ENCODE results near the gene C11orf24.

C11orf24 gene

DNA sequence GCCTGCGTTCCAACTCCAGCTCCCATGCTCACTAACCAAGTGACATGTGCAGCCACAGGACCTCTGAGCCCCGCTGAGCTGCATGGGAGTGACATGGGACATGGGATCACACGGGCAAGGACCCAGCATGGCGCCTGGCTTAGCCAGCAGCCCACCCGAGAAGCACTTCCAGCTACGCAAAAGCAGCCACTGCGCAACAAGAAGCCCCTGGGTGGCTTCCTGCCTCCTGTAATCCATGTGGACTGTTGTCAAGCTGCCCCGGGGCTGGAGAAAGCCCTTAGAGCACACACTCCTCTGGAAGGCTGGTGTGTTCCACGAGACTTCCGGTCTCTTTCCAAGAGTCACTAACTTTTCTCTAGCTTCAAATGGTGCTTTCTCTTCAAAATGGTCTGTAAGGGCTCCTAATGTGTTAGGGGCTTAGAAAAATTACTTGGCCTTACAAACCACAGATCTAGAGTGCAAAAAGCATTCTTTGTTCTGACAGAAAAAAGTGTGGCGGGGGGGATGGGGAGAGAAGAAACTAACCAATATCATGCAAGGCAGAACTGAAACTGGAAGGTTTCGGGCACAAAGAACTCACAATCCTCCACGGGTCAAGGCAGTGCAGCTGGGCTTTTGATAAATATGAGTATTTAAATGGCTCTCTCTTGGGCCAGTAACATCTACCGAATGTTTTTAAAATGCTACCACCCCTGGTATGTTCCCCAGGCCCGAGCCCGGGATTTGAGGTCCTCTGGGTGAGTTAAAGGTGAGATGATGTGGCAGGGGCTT is 5.5 kb downstream of the C11orf24 start:
- Histone ChIP-seq H3K9ac (ENCODE audit: low read length) (peak overlapping the region; percentile 49), H3K79me2 (ENCODE audit: low read length) (peaks cover 57% of the 10 kb centered on the region), H3K9me2 (replicated peaks; ENCODE audit: insufficient read depth, low read length) (no peaks in the 10 kb centered on the region), H3K27me3 (replicated peaks; ENCODE audit: insufficient read depth, low read length) (no peaks in the 10 kb centered on the region), H2AFZ (ENCODE audit: low read length) (peak overlapping the region; percentile 53), H3K4me1 (ENCODE audit: low read length) (peaks cover 46% of the 10 kb centered on the region), H3K36me3 (replicated peaks; ENCODE audit: insufficient read depth, low read length) (no peaks in the 10 kb centered on the region; the same call in 1 of the 2 replicates), H3F3A (ENCODE audit: insufficient read depth, low read length) (peaks cover 23% of the 10 kb centered on the region), H3K4me3 (ENCODE audit: low read length) (peak overlapping the region; percentile 42), H4K20me1 (ENCODE audit: insufficient read depth, low read length) (no peaks in the 10 kb centered on the region), H3K4me2 (ENCODE audit: low read depth, low read length) (peak overlapping the region; percentile 87), H3K9me3 (replicated peaks; ENCODE audit: insufficient read depth, low read length) (no peaks in the 10 kb centered on the region), H3K27ac (ENCODE audit: low read length) (peak overlapping the region; percentile 95)
- TF ChIP-seq EZH2phosphoT487 (IDR thresholded peaks at IDR 0.05; ENCODE audit: low read length), result no peak
- peak; percentile 94 for DNase-seq

DNA sequence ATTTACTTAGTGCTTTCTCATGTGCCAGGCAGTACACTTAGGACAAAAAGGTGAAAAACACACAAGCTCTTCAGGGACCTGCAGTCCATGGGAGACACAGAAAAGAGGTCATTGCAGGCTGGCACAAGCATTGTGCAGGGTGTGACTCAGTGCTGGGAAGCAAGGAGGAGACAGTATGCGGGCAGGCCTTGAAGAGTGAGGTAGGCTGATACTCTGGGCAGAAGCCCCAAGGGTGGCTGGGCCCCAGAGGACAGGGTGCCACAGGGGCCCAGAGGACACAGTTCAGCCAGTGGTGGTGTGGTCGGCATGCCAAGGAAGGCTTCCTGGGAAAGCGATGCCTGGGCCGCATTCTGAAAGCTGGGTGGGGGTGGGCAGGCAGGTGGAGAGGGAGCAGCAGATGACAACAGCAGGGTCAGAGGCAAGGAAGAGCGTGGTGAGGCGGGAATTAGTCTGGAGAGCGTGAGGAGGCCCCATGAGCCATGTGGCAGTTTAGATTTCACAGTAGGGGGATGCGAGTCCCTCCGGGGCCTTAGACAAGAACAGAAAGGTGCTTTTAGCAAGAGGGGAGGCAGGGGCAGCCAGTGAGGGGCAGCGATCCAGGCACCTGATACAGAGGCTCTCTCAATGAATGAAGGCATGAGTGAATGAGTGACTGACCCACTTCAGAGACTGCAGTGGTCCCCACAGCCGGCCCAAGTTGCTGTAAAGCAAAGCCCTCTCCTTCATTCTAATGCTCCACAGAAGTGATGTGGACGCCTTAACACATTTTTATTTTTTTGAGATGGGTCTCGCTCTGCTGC is 6.8 kb downstream of the C11orf24 start:
- H3K4me2 ChIP-seq (ENCODE audit: low read depth, low read length), result peak overlapping the region; percentile 87; the same call in 1 of the 2 replicates
- H3K4me3 ChIP-seq (ENCODE audit: low read length), result no peak overlapping the region
- H3K4me1 ChIP-seq (ENCODE audit: low read length), result peaks cover 39% of the 10 kb centered on the region
- no peaks in the 10 kb centered on the region for H4K20me1 ChIP-seq (ENCODE audit: insufficient read depth, low read length)
- no peak overlapping the region for H3K9ac ChIP-seq (ENCODE audit: low read length)
- no peak for DNase-seq
- H3K79me2 ChIP-seq (ENCODE audit: low read length), result peaks cover 43% of the 10 kb centered on the region
- H2AFZ ChIP-seq (ENCODE audit: low read length), result no peak overlapping the region
- no peaks in the 10 kb centered on the region for H3K9me3 ChIP-seq (replicated peaks; ENCODE audit: insufficient read depth, low read length)
- no peaks in the 10 kb centered on the region; the same call in 1 of the 2 replicates for H3K36me3 ChIP-seq (replicated peaks; ENCODE audit: insufficient read depth, low read length)
- H3K9me2 ChIP-seq (replicated peaks; ENCODE audit: insufficient read depth, low read length), result no peaks in the 10 kb centered on the region
- peaks cover 23% of the 10 kb centered on the region for H3F3A ChIP-seq (ENCODE audit: insufficient read depth, low read length)
- peak overlapping the region; percentile 95; the same call in 1 of the 2 replicates for H3K27ac ChIP-seq (ENCODE audit: low read length)
- no peaks in the 10 kb centered on the region for H3K27me3 ChIP-seq (replicated peaks; ENCODE audit: insufficient read depth, low read length)
- no peak for TF ChIP-seq CTCF (IDR thresholded peaks at IDR 0.05; ENCODE audit: low read length)
- TF ChIP-seq EZH2phosphoT487 (IDR thresholded peaks at IDR 0.05; ENCODE audit: low read length), result no peak
- TF ChIP-seq EZH2 (optimal IDR thresholded peaks at IDR 0.05; ENCODE audit: low read depth, low read length), result no peak

DNA sequence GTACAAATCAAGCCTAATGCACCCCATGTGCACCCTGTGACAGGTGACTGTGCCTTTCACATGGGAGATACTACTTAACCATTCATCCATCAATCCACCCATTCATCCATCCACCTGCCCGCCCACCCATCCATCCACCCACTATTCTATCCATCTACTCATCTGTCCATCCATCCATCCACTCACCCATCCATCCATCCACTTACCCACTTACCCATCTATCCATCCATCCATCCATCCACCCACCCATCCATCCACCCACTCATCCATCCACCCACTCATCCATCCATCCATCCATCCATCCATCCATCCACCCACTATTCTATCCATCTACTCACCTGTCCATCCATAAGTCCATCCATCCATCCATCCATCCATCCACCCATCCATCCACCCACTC is 7.5 kb downstream of the C11orf24 start:
- Histone ChIP-seq H3F3A (ENCODE audit: insufficient read depth, low read length) (peaks cover 23% of the 10 kb centered on the region), H3K9me3 (replicated peaks; ENCODE audit: insufficient read depth, low read length) (no peaks in the 10 kb centered on the region), H2AFZ (ENCODE audit: low read length) (no peak overlapping the region), H3K9me2 (replicated peaks; ENCODE audit: insufficient read depth, low read length) (no peaks in the 10 kb centered on the region), H3K27me3 (replicated peaks; ENCODE audit: insufficient read depth, low read length) (no peaks in the 10 kb centered on the region), H4K20me1 (ENCODE audit: insufficient read depth, low read length) (no peaks in the 10 kb centered on the region), H3K36me3 (replicated peaks; ENCODE audit: insufficient read depth, low read length) (no peaks in the 10 kb centered on the region; the same call in 1 of the 2 replicates), H3K27ac (ENCODE audit: low read length) (no peak overlapping the region), H3K79me2 (ENCODE audit: low read length) (peaks cover 36% of the 10 kb centered on the region), H3K4me1 (ENCODE audit: low read length) (peaks cover 32% of the 10 kb centered on the region), H3K4me2 (ENCODE audit: low read depth, low read length) (no peak overlapping the region), H3K4me3 (ENCODE audit: low read length) (no peak overlapping the region), H3K9ac (ENCODE audit: low read length) (no peak overlapping the region)
- no peak for TF ChIP-seq CTCF (IDR thresholded peaks at IDR 0.05; ENCODE audit: low read length)
- no peak for TF ChIP-seq EZH2phosphoT487 (IDR thresholded peaks at IDR 0.05; ENCODE audit: low read length)
- TF ChIP-seq EZH2 (optimal IDR thresholded peaks at IDR 0.05; ENCODE audit: low read depth, low read length), result no peak
- DNase-seq, result no peak
